Tibial nerve (tissue), 4 donors: Measurements from ENCODE around the gene C10orf67. TPM values are rescaled to one million over a fixed set of nuclear protein-coding genes. Genes with fewer than 3 reads are reported as not detected.
A peak's percentile ranks its signal among the peaks of the same experiment; 100 is the strongest.
"Not testable (repeated sequence)": the region's sequence is repeated elsewhere in the genome, so short reads cannot be mapped to it uniquely, and the experiment has no call there.

Source experiments
- DNase-seq, 2 donors: peaks; one replicate each; pipeline ENCODE4 v3.0.0-alpha.2; 2019; ENCODE audit warnings: low spot score in 2 of 2
- H3K27ac ChIP-seq, 4 donors: fragments of 200-600 bp; sonication (generic) in 3 of 4; one replicate each; pipeline ENCODE4 v1.5.1; 2017 to 2019; ENCODE audit warnings: mild to moderate bottlenecking in 1 of 4
- H3K27me3 ChIP-seq, 2 donors: fragments of 200-600 bp; sonication (generic) in 1 of 2; one replicate each; pipeline versions ENCODE4 v1.5.1 to v1.6.0; 2017 to 2019
- H3K36me3 ChIP-seq, 3 donors: fragments of 200-600 bp; sonication (generic); one replicate each; pipeline ENCODE4 v1.5.1; 2018 to 2019
- H3K4me1 ChIP-seq, 4 donors: fragments of 200-600 bp; sonication (generic) in 3 of 4; one replicate each; pipeline ENCODE4 v1.5.1; 2017 to 2019
- H3K4me3 ChIP-seq, 4 donors: fragments of 200-600 bp; sonication (generic) in 3 of 4; one replicate each; pipeline ENCODE4 v1.5.1; 2017 to 2019; ENCODE audit warnings: mild to moderate bottlenecking in 1 of 4, moderate library complexity in 1 of 4
- H3K9me3 ChIP-seq, 4 donors: fragments of 200-600 bp; sonication (generic) in 3 of 4; one replicate each; pipeline ENCODE4 v1.5.1; 2017 to 2019
- CTCF ChIP-seq, 5 experiments: fragments of 200-600 bp in 3 of 5; fragments of 450-650 bp in 2 of 5; sonication (generic) in 3 of 5; IDR thresholded peaks; one replicate each; pipeline ENCODE4 v1.5.1; 2016 to 2019; ENCODE audit warnings: antibody characterized with exemption in 5 of 5, mild to moderate bottlenecking in 3 of 5, moderate library complexity in 2 of 5
- EP300 ChIP-seq, 2 donors: sonication (generic); formaldehyde crosslinking; IDR thresholded peaks; one replicate each; pipeline ENCODE4 v1.6.1; 2017; ENCODE audit warnings: antibody characterized with exemption in 2 of 2, mild to moderate bottlenecking in 1 of 2
- POLR2A ChIP-seq, 2 donors: fragments of 450-650 bp; IDR thresholded peaks; one replicate each; pipeline ENCODE4 v1.6.1; 2017; ENCODE audit warnings: antibody characterized with exemption in 2 of 2, mild to moderate bottlenecking in 2 of 2, moderate library complexity in 2 of 2
- WGBS, 2 donors: methylation state at CpG; one replicate each; pipeline ENCODE4 v1.1.5; 2018; 5-methylcytosine and 5-hydroxymethylcytosine counted together
- total RNA-seq, 4 donors: library from RNA; depleted of rRNA; stranded (reverse); fragments of >200 nt; gene quantifications; one replicate each; pipeline ENCODE4 v1.1.0, GENCODE V29; 2016

C10orf67 gene
- total RNA-seq, 4 donors from 2014 or later = 0.30 to 1.6 (median 0.64) TPM

DNA sequence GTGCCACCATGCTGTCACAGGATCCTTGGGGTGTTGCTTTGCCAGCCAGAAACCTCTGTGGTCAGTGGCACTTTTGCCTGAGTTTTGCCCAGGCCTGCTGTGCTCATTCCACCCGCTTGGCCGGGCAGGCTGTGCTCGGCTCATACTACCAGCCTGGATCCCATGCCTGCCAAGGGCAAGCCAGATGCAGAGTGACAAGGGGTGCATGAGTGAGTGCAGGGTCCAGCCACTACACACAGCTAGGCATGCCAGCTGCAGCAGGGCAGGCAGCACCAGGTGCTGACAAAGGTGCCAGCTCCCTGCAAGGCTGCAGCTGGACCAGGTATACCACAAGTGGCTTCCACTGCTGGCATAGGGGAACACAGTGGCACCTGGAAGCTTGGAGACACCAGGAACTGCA, 28.6 kb downstream of the C10orf67 start:
- no peaks in the 10 kb centered on the region for H3K27me3 ChIP-seq
- no peak for DNase-seq
- no peak overlapping the region for H3K27ac ChIP-seq
- H3K36me3 ChIP-seq = no peaks in the 10 kb centered on the region
- WGBS, 2 donors = no CpG with 5 or more reads among the region's 3 CpGs
- H3K4me3 ChIP-seq = no peak overlapping the region
- H3K9me3 ChIP-seq = peaks cover 0 to 9% (median 0%) of the 10 kb centered on the region in 4 donors
- peaks cover 0 to 4% (median 0%) of the 10 kb centered on the region in 4 donors for H3K4me1 ChIP-seq
- no peak for TF ChIP-seq CTCF (IDR thresholded peaks at IDR 0.05)
- no peak for TF ChIP-seq POLR2A (IDR thresholded peaks at IDR 0.05)
- TF ChIP-seq EP300 (IDR thresholded peaks at IDR 0.05) = no peak

DNA sequence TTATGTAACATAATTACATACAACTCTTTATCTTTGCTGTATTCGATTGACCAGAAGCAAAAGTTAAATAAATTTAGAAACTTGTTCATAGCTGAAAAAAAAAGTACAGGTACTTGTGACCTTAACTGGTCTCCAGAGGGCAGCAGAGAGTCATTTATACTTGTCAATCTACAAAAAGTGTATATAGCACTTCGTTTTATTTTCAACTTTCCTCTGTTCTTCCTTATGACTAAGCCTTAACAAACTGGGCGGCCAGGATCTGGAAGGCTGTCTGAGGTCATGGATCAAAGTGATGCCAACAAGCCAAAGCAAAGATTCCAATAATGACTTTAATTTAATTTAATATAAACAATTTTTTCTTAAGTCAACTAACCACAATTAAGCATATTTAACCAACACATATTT, 29.8 kb downstream of the C10orf67 start:
- Histone ChIP-seq H3K9me3 (peaks cover 0 to 9% (median 0%) of the 10 kb centered on the region in 4 donors), H3K27me3 (no peaks in the 10 kb centered on the region), H3K4me1 (peaks cover 0 to 4% (median 0%) of the 10 kb centered on the region in 4 donors), H3K4me3 (no peak overlapping the region), H3K27ac (no peak overlapping the region), H3K36me3 (no peaks in the 10 kb centered on the region)
- WGBS, 2 donors = 1 to 3% methylated on average over 3 of the region's 3 CpGs
- peak; percentile 24 to 88 for DNase-seq
- peak; percentile 61 to 78 (median 71) for TF ChIP-seq CTCF (IDR thresholded peaks at IDR 0.05)
- no peak for TF ChIP-seq EP300 (IDR thresholded peaks at IDR 0.05)
- TF ChIP-seq POLR2A (IDR thresholded peaks at IDR 0.05) = no peak

DNA sequence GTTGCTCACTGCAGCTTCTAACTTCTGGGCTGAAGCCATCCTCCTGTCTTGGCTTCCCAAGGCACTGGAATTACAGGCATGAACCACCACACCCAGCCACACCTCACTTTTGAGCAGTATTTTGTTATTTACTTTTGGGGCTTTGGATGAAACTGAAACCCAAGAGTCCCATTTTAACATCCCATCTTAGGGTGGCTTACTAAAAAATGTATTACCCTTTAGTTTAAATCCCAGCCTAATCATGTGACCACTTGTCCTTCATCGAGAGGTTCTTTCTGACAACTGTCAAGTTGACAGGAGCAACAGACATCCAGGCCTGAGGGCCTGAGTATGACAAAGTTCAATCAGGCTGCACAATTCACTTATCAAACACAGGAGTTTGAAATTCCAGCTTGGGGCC, 33.6 kb downstream of the C10orf67 start:
- DNase-seq = no peak
- Histone ChIP-seq H3K36me3 (no peaks in the 10 kb centered on the region), H3K9me3 (no peaks in the 10 kb centered on the region), H3K27ac (no peak overlapping the region), H3K4me3 (no peak overlapping the region), H3K4me1 (peaks cover 0 to 4% (median 0%) of the 10 kb centered on the region in 4 donors), H3K27me3 (no peaks in the 10 kb centered on the region)
- 80 to 86% methylated on average over 1 of the region's 1 CpG for WGBS, 2 donors
- no peak for TF ChIP-seq EP300 (IDR thresholded peaks at IDR 0.05)

- H3K27ac ChIP-seq = no peak overlapping the region
- no peak for TF ChIP-seq CTCF (IDR thresholded peaks at IDR 0.05)
- TF ChIP-seq EP300 (IDR thresholded peaks at IDR 0.05) = no peak
- no peak for TF ChIP-seq POLR2A (IDR thresholded peaks at IDR 0.05)
- no peak overlapping the region for H3K4me3 ChIP-seq
- no peaks in the 10 kb centered on the region for H3K36me3 ChIP-seq
- DNase-seq = no peak
- H3K4me1 ChIP-seq = peaks cover 0 to 4% (median 0%) of the 10 kb centered on the region in 4 donors
- no peaks in the 10 kb centered on the region for H3K27me3 ChIP-seq
- 14 to 23% methylated on average over 1 of the region's 1 CpG for WGBS, 2 donors
- H3K9me3 ChIP-seq = no peaks in the 10 kb centered on the region
These were observed 34.2 kb downstream of the C10orf67 start for GRCh38 chr10:23310404-23310803.

GRCh38 chr10:23299961-23300360, 44.6 kb downstream of the C10orf67 start:
- H3K4me1 ChIP-seq, DNase-seq, H3K27ac ChIP-seq, H3K27me3 ChIP-seq, H3K36me3 ChIP-seq, H3K9me3 ChIP-seq, H3K4me3 ChIP-seq: not testable (repeated sequence)
- WGBS, 2 donors = 84 to 87% methylated on average over 7 of the region's 7 CpGs

DNA sequence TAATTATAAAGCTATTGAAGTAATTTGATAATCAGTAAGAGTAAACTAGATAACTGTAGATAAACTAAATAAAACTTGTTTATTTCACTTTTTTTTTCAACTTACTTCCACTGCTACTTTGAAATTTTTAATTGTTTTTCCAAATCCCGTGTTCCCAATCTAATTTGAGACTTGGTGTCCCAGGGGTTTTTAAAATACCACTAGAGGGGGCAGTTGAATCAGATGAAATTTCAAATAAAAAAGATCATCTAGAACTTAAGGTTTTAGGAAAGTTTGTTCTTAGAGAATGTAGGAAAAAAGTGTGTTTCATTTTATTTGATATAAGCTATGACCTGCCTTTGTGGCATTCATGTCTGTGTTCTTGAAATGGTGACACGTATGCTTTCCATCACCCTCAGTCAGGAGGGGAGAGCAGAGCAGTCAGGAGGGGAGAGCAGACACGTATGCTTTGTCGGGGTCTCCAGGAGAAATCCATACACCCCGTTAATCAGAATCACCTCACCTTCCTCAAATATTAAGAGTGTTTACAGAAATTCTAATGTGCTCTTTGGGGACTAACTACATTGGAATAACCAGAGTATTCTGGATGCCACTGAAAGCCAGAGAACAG, 49.9 kb downstream of the C10orf67 start:
- TF ChIP-seq POLR2A (IDR thresholded peaks at IDR 0.05) (no peak), EP300 (IDR thresholded peaks at IDR 0.05) (no peak), CTCF (IDR thresholded peaks at IDR 0.05) (peak in 3 of 5 experiments; percentile 15 to 39 (median 30))
- Histone ChIP-seq H3K27me3 (peaks cover 0 to 10% of the 10 kb centered on the region in 2 donors), H3K4me3 (no peak overlapping the region), H3K36me3 (no peaks in the 10 kb centered on the region), H3K27ac (no peak overlapping the region), H3K4me1 (peaks cover 0 to 5% (median 0%) of the 10 kb centered on the region in 4 donors), H3K9me3 (no peaks in the 10 kb centered on the region)
- 47 to 51% methylated on average over 5 of the region's 5 CpGs for WGBS, 2 donors
- DNase-seq = no peak
